Stimulated activated CD8-positive, alpha-beta memory T cell treated with anti-CD3 and anti-CD28 coated beads, Interleukin-15, amount 100 ng/mL, for 4 hours (primary cell): ENCODE measurements around the gene HOXC12.

Experiments
- DNase-seq, 2 donors: peaks; one replicate each; pipeline ENCODE4 v3.0.0-alpha.2; 2020; ENCODE audit warnings: low read depth in 2 of 2

The HOXC12 gene

GRCh38 chr12:53997204-53998109 lies 42.8 kb downstream of the HOXC12 start:
- DNase-seq, result no peak

- DNase-seq, result no peak
Observed at GRCh38 chr12:53998110-53998899, 43.6 kb downstream of the HOXC12 start.

GRCh38 chr12:53998900-53999236 lies 44.2 kb downstream of the HOXC12 start:
- DNase-seq, result no peak

- DNase-seq, result no peak
Observed at GRCh38 chr12:53999559-54000115, 44.9 kb downstream of the HOXC12 start.

- DNase-seq, result no peak
Observed at GRCh38 chr12:54000116-54001114, 45.7 kb downstream of the HOXC12 start, which contains the start of gene HOXC9. HOXC9 (plus strand) TSS chr12:54000161; CDS start chr12:54000189, 28 bp downstream.

GRCh38 chr12:54001283-54002187 lies 46.8 kb downstream of the HOXC12 start:
- DNase-seq, result no peak

GRCh38 chr12:54002278-54002914 lies 47.7 kb downstream of the HOXC12 start:
- DNase-seq, result no peak

- no peak for DNase-seq
Observed at GRCh38 chr12:54002915-54003389, 48.2 kb downstream of the HOXC12 start.

GRCh38 chr12:54003625-54004024 lies 48.9 kb downstream of the HOXC12 start:
- no peak for DNase-seq

GRCh38 chr12:54004063-54004840 lies 49.5 kb downstream of the HOXC12 start:
- DNase-seq, result no peak

- DNase-seq, result no peak
Observed at GRCh38 chr12:54004841-54005530, 50.3 kb downstream of the HOXC12 start.

- no peak for DNase-seq
Observed at GRCh38 chr12:54005531-54005852, 50.8 kb downstream of the HOXC12 start.

- peak; percentile 52 to 55 for DNase-seq
Observed at GRCh38 chr12:54005853-54006558, 51.3 kb downstream of the HOXC12 start.

- no peak for DNase-seq
Observed at GRCh38 chr12:54006559-54007220, 52.0 kb downstream of the HOXC12 start.

GRCh38 chr12:54007538-54008259 lies 53.0 kb downstream of the HOXC12 start:
- no peak for DNase-seq

- no peak for DNase-seq
Observed at GRCh38 chr12:54008260-54008552, 53.5 kb downstream of the HOXC12 start.
